Gastroesophageal sphincter (tissue), 4 donors: Measurements from ENCODE around the gene CDCA5. TPM values are rescaled to one million over a fixed set of nuclear protein-coding genes. Genes with fewer than 3 reads are reported as not detected.

Experiments
- ATAC-seq: fragments of 150-250 bp; one replicate; pipeline ENCODE4 v1.9.1; 2016; ENCODE audit warnings: mild to moderate bottlenecking, moderate library complexity
- H3K27ac ChIP-seq, 4 donors: fragments of 200-600 bp; sonication (generic) in 3 of 4; 1 replicate in 3 of 4; 2 replicates in 1 of 4; pipeline ENCODE4 v1.5.1; 2016 to 2019
- H3K27me3 ChIP-seq: fragments of 200-600 bp; sonication (generic); one replicate; pipeline ENCODE4 v1.5.1; 2019
- H3K36me3 ChIP-seq, 2 donors: fragments of 200-600 bp; sonication (generic); one replicate each; pipeline ENCODE4 v1.5.1; 2019; ENCODE audit warnings: control low read depth in 1 of 2
- H3K4me1 ChIP-seq, 3 donors: fragments of 200-600 bp; sonication (generic); 1 replicate in 2 of 3; 2 replicates in 1 of 3; pipeline ENCODE4 v1.5.1; 2016 to 2019; ENCODE audit warnings: control low read depth in 2 of 3
- H3K4me3 ChIP-seq, 2 donors: fragments of 200-600 bp; sonication (generic); one replicate each; pipeline ENCODE4 v1.5.1; 2019; ENCODE audit warnings: mild to moderate bottlenecking in 1 of 2, moderate library complexity in 1 of 2
- H3K9me3 ChIP-seq, 3 donors: fragments of 200-600 bp; sonication (generic); one replicate each; pipeline ENCODE4 v1.5.1; 2017 to 2019; ENCODE audit warnings: control low read depth in 2 of 3
- EP300 ChIP-seq: sonication (generic); formaldehyde crosslinking; IDR thresholded peaks from one replicate; pipeline ENCODE4 v1.6.1; 2017; ENCODE audit warnings: antibody characterized with exemption, mild to moderate bottlenecking
- POLR2A ChIP-seq, 2 donors: fragments of 450-650 bp; IDR thresholded peaks; one replicate each; pipeline ENCODE4 v1.6.1; 2017; ENCODE audit warnings: antibody characterized with exemption in 2 of 2, mild to moderate bottlenecking in 2 of 2, moderate library complexity in 1 of 2
- POLR2AphosphoS5 ChIP-seq: sonication (generic); formaldehyde crosslinking; IDR thresholded peaks from one replicate; pipeline ENCODE4 v1.6.1; 2017; ENCODE audit warnings: antibody characterized with exemption
- WGBS, 2 donors: methylation state at CpG; one replicate each; pipeline ENCODE4 v1.1.5; 2018; ENCODE audit warnings: low coverage in 1 of 2; 5-methylcytosine and 5-hydroxymethylcytosine counted together
- total RNA-seq, 4 donors: library from RNA; depleted of rRNA; stranded (reverse); fragments of >200 nt; gene quantifications; one replicate each; pipeline ENCODE4 v1.1.0, GENCODE V29; 2016
- TF ChIP-seq, protein P1 (sequence below), 4 experiments: fragments of 200-600 bp in 2 of 4; fragments of 450-650 bp in 2 of 4; sonication (generic) in 1 of 4; IDR thresholded peaks; one replicate each; pipeline ENCODE4 v1.5.1; 2017 to 2019; ENCODE audit warnings: antibody characterized with exemption in 4 of 4, mild to moderate bottlenecking in 2 of 4, moderate library complexity in 2 of 4

Gene CDCA5
- total RNA-seq, 4 donors from 2014 or later, result 0.78 to 1.7 (median 0.99) TPM

DNA sequence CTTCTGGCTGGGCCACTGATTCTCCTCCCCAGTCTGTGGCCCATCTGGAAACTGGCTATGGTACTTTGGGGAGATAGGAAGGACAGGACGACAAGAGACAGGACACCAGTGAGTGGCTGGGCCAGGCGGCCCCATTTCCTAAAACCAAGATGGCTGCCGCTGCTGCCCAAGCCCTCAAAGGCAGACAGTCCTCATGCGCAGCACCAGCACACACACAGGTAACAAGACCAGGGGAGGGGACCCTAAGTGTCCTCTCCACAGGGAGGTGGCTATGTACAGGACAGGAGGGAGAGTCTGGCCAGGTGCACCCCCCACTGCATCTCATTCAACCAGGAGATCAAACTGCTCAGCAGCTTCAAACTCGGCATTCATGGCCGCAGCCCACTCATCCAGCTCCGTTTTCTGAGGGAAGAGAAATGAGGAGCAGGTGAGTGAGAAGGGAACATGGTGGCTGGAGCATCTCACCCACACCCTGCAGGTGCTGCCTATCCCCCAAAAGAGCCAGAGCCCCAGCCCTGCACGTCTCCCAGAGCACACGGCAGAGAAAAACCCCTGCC, 5.0 kb downstream of the CDCA5 start:
- 40 to 100% methylated on average over 1 to 3 of the region's 9 CpGs for WGBS, 2 donors

DNA sequence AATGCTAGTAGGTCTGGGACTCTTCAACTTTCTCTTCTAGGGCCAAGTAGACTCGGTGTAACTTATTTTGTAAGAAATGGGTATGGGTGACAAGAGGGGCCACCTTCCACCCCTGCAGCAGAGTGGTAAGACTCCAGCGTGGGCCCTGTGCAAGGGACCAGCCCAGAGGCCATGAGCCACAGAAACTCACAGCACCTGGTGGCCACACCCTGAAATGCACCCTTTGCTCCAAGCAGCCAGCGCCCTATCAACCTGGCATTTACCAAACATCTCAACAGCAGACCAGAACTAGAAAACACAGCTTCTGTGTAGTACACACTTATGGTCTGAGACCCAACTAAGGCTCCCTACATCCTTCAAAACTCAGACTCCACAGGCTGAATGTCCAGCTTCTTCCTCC, 5.7 kb downstream of the CDCA5 start:
- TF ChIP-seq POLR2A (IDR thresholded peaks at IDR 0.05), result no peak
- TF ChIP-seq, protein P1, sequence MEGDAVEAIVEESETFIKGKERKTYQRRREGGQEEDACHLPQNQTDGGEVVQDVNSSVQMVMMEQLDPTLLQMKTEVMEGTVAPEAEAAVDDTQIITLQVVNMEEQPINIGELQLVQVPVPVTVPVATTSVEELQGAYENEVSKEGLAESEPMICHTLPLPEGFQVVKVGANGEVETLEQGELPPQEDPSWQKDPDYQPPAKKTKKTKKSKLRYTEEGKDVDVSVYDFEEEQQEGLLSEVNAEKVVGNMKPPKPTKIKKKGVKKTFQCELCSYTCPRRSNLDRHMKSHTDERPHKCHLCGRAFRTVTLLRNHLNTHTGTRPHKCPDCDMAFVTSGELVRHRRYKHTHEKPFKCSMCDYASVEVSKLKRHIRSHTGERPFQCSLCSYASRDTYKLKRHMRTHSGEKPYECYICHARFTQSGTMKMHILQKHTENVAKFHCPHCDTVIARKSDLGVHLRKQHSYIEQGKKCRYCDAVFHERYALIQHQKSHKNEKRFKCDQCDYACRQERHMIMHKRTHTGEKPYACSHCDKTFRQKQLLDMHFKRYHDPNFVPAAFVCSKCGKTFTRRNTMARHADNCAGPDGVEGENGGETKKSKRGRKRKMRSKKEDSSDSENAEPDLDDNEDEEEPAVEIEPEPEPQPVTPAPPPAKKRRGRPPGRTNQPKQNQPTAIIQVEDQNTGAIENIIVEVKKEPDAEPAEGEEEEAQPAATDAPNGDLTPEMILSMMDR (IDR thresholded peaks at IDR 0.05), result peak in 3 of 4 experiments; percentile 33 to 56 (median 56)
- no peaks in the 10 kb centered on the region for H3K27me3 ChIP-seq
- H3K27ac ChIP-seq, result no peak overlapping the region
- 53 to 80% methylated on average over 1 to 3 of the region's 3 CpGs for WGBS, 2 donors
- H3K9me3 ChIP-seq, result no peaks in the 10 kb centered on the region
- peaks cover 0 to under 1% (median 0%) of the 10 kb centered on the region in 3 donors for H3K4me1 ChIP-seq
- no peak overlapping the region for H3K4me3 ChIP-seq
- no peak for ATAC-seq
- H3K36me3 ChIP-seq, result no peaks in the 10 kb centered on the region

More for the DNA sequence above, 5.0 kb downstream of the CDCA5 start:
- Histone ChIP-seq H3K4me3 (no peak overlapping the region), H3K27me3 (no peaks in the 10 kb centered on the region), H3K27ac (no peak overlapping the region), H3K4me1 (peaks cover 0 to 7% (median 5%) of the 10 kb centered on the region in 3 donors), H3K9me3 (no peaks in the 10 kb centered on the region), H3K36me3 (no peaks in the 10 kb centered on the region)
- TF ChIP-seq POLR2A (IDR thresholded peaks at IDR 0.05) (no peak), POLR2AphosphoS5 (no peak), EP300 (no peak)
- TF ChIP-seq, protein P1 (IDR thresholded peaks at IDR 0.05), result no peak
- ATAC-seq, result no peak

DNA sequence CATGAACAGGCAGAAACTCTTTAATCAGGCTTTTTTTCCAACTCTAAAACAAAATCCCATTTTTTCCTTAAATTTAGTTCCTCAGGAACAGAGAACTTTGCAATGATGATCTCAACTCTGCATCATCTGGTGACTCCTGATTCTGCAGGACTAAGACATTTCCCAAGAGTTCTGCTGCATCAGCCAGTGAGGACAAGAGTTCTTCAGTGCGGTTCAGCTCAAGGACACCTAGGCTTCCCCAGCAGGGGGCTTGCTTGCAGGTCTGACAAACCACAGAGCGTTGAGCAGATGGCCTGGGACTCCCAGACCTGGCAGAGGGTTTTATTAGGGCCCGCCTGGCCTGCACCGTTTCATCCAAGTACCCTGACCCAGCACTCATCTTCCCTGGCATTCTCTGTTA, 6.4 kb downstream of the CDCA5 start:
- no peak overlapping the region for H3K4me3 ChIP-seq
- no peak for ATAC-seq
- no peak for TF ChIP-seq EP300
- no peak for TF ChIP-seq POLR2A (IDR thresholded peaks at IDR 0.05)
- no peaks in the 10 kb centered on the region for H3K36me3 ChIP-seq
- H3K27me3 ChIP-seq, result no peaks in the 10 kb centered on the region
- no peaks in the 10 kb centered on the region for H3K9me3 ChIP-seq
- no peaks in the 10 kb centered on the region for H3K4me1 ChIP-seq
- WGBS, 2 donors, result 90 to 100% methylated on average over 2 to 4 of the region's 4 CpGs
- H3K27ac ChIP-seq, result no peak overlapping the region

DNA sequence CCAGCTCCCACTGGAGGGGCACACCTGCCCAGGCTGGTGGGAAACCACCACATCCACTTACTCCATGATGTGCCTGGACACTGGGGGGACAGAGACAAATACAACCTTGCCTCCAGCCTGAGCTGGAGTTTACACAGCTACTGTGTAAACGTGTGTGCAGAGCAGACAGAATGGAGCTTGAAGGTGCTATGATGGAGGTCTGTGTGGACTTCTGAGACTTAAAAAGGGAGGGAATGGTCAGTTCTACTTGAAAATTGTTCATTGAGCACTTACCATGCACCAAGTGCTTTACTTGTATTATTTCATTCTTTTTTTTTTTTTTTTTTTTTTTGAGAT, 11.2 kb downstream of the CDCA5 start:
- Histone ChIP-seq H3K4me1 (no peaks in the 10 kb centered on the region), H3K27me3 (no peaks in the 10 kb centered on the region), H3K4me3 (no peak overlapping the region), H3K36me3 (no peaks in the 10 kb centered on the region), H3K27ac (no peak overlapping the region), H3K9me3 (no peaks in the 10 kb centered on the region)
- ATAC-seq, result no peak
- WGBS, 2 donors, result 33 to 56% methylated on average over 1 of the region's 1 CpG
- TF ChIP-seq, protein P1 (IDR thresholded peaks at IDR 0.05), result no peak
- no peak for TF ChIP-seq POLR2A (IDR thresholded peaks at IDR 0.05)
- TF ChIP-seq EP300, result no peak
- TF ChIP-seq POLR2AphosphoS5, result no peak

DNA sequence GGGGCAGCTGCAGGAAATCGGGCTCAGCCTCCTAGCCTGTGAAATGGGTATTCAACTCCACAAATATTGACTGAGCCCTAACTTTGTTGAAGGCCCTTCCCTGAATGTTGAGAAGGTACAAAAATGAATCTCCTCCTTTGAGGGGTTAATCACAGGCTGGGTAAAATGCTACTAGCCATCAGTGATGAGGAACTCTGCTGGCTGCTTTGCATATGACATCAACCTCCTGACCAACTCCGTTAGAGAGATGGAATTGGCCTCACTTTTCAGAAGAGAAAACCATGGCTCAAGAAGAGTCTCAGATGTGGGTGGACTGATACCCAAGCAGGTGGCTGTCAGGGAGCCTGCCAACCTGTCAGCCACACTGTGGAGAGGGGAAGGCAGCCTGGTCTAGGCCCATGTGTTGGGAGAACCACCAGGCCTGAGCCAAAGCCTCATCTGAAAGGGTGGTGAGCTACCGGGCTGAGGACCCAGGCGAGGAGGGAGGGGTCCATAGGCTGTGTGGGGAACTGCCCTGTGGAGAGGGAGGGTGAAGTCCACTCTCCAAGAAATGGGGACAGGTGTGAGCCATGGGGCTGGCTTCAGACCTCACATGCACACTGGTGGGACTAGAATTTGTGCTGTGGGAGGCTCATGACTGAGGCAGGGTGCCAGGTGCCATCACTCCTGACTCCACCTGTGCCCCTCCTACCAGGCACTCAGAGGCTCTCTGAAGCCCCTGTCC, 11.8 kb downstream of the CDCA5 start:
- WGBS, 2 donors, result 30 to 79% methylated on average over 2 of the region's 4 CpGs
- Histone ChIP-seq H3K27ac (no peak overlapping the region), H3K36me3 (no peaks in the 10 kb centered on the region), H3K4me3 (no peak overlapping the region), H3K4me1 (no peaks in the 10 kb centered on the region), H3K9me3 (no peaks in the 10 kb centered on the region), H3K27me3 (no peaks in the 10 kb centered on the region)
- no peak for TF ChIP-seq POLR2AphosphoS5
- TF ChIP-seq EP300, result no peak
- TF ChIP-seq POLR2A (IDR thresholded peaks at IDR 0.05), result no peak
- TF ChIP-seq, protein P1 (IDR thresholded peaks at IDR 0.05), result no peak
- no peak for ATAC-seq
